Measurements from ENCODE around the gene POM121L12.

POM121L12 gene

GRCh38 chr7:53060066-53060465 lies 24.6 kb downstream of the POM121L12 start:
- no peak for TF ChIP-seq CTCF (IDR thresholded peaks at IDR 0.05; ENCODE audit: insufficient read depth, low read depth, low read length, missing control alignments)
- H3K4me3 ChIP-seq (ENCODE audit: low read length): no peak overlapping the region
- no peak for DNase-seq (ENCODE audit: low read depth)

GRCh38 chr7:53062796-53063195 lies 27.4 kb downstream of the POM121L12 start:
- no peak overlapping the region for H3K4me3 ChIP-seq (ENCODE audit: low read length)
- no peak for DNase-seq (ENCODE audit: low read depth)
- TF ChIP-seq CTCF (IDR thresholded peaks at IDR 0.05; ENCODE audit: insufficient read depth, low read depth, low read length, missing control alignments): no peak

GRCh38 chr7:53068673-53069072 lies 33.2 kb downstream of the POM121L12 start:
- DNase-seq (ENCODE audit: low read depth): no peak
- H3K4me3 ChIP-seq (ENCODE audit: low read length): no peak overlapping the region
- TF ChIP-seq CTCF (IDR thresholded peaks at IDR 0.05; ENCODE audit: insufficient read depth, low read depth, low read length, missing control alignments): no peak

- DNase-seq (ENCODE audit: low read depth): no peak
- H3K4me3 ChIP-seq (ENCODE audit: low read length): no peak overlapping the region
- no peak for TF ChIP-seq CTCF (IDR thresholded peaks at IDR 0.05; ENCODE audit: insufficient read depth, low read depth, low read length, missing control alignments)
These were observed 35.5 kb downstream of the POM121L12 start for GRCh38 chr7:53070883-53071282.

Measured in epithelial cell of esophagus (primary cell).